H9 (cell line): Measurements from ENCODE around the gene CNDP1. TPM values are rescaled to one million over a fixed set of nuclear protein-coding genes. Genes with fewer than 3 reads are reported as not detected.

ENCODE experiments used
- DNase-seq: peaks from one replicate; pipeline ENCODE4 v3.0.0-alpha.2; 2017
- H2AFZ ChIP-seq: one replicate; pipeline ENCODE4 v1.6.1; 2013; ENCODE audit warnings: mild to moderate bottlenecking, low read length, control low read depth, moderate library complexity
- H2AK5ac ChIP-seq: 2 replicates; pipeline ENCODE4 v1.6.1; 2013; ENCODE audit warnings: low read length, control low read depth, mixed read lengths; ENCODE audit not compliant: insufficient read length
- H2BK120ac ChIP-seq: one replicate; pipeline ENCODE4 v1.6.1; 2013; ENCODE audit warnings: low read depth, mild to moderate bottlenecking, low read length, control low read depth, inconsistent platforms; ENCODE audit not compliant: poor library complexity, severe bottlenecking
- H2BK12ac ChIP-seq: 2 replicates; pipeline ENCODE4 v1.6.1; 2013; ENCODE audit warnings: low read length, control low read depth, mixed read lengths, low read depth; ENCODE audit not compliant: insufficient read length
- H2BK15ac ChIP-seq: 2 replicates; pipeline ENCODE4 v1.6.1; 2013; ENCODE audit warnings: low read depth, low read length, control low read depth
- H2BK20ac ChIP-seq: one replicate; pipeline ENCODE4 v1.6.1; 2013; ENCODE audit warnings: low read depth, mild to moderate bottlenecking, low read length, control low read depth, inconsistent platforms; ENCODE audit not compliant: poor library complexity, severe bottlenecking
- H2BK5ac ChIP-seq: 2 replicates; pipeline ENCODE4 v1.6.1; 2013; ENCODE audit warnings: low read length, control low read depth, mixed read lengths; ENCODE audit not compliant: insufficient read length
- H3K14ac ChIP-seq: 2 replicates; pipeline ENCODE4 v1.6.1; 2013; ENCODE audit warnings: low read length, control low read depth; ENCODE audit not compliant: insufficient read depth
- H3K18ac ChIP-seq: 2 replicates; pipeline ENCODE4 v1.6.1; 2013; ENCODE audit warnings: low read depth, mild to moderate bottlenecking, mixed read lengths, low read length, control low read depth; ENCODE audit not compliant: insufficient read length
- H3K23ac ChIP-seq: 2 replicates; pipeline ENCODE4 v1.6.1; 2013; ENCODE audit warnings: low read length, control low read depth, mixed read lengths, low read depth; ENCODE audit not compliant: insufficient read length
- H3K23me2 ChIP-seq: 2 replicates; pipeline ENCODE4 v1.6.1; 2013; ENCODE audit warnings: low read depth, mild to moderate bottlenecking, mixed read lengths, low read length, control low read depth; ENCODE audit not compliant: insufficient read length, poor library complexity, severe bottlenecking
- H3K27ac ChIP-seq: 2 replicates; pipeline ENCODE4 v1.5.1; 2013; ENCODE audit warnings: low read length, control low read depth, mixed read lengths, low read depth; ENCODE audit not compliant: insufficient read length
- H3K27me3 ChIP-seq: 2 replicates; pipeline ENCODE4 v1.6.1; 2013; ENCODE audit warnings: low read length, control low read depth, inconsistent platforms; ENCODE audit not compliant: insufficient read depth
- H3K4ac ChIP-seq: 2 replicates; pipeline ENCODE4 v1.6.1; 2013; ENCODE audit warnings: low read depth, mild to moderate bottlenecking, control low read depth, inconsistent platforms, low read length, moderate library complexity
- H3K4me1 ChIP-seq: 2 replicates; pipeline ENCODE4 v1.6.1; 2013; ENCODE audit warnings: low read length, control low read depth, inconsistent platforms; ENCODE audit not compliant: insufficient read depth
- H3K4me2 ChIP-seq: 2 replicates; pipeline ENCODE4 v1.6.1; 2013; ENCODE audit warnings: low read length, control low read depth, mixed read lengths; ENCODE audit not compliant: insufficient read length, insufficient read depth
- H3K56ac ChIP-seq: 2 replicates; pipeline ENCODE4 v1.6.1; 2013; ENCODE audit warnings: low read depth, mild to moderate bottlenecking, mixed read lengths, low read length, control low read depth; ENCODE audit not compliant: insufficient read length
- H3K79me1 ChIP-seq: 2 replicates; pipeline ENCODE4 v1.6.1; 2013; ENCODE audit warnings: low read depth, mild to moderate bottlenecking, moderate library complexity, low read length, control low read depth, inconsistent platforms; ENCODE audit not compliant: insufficient read depth, poor library complexity, severe bottlenecking
- H3K79me2 ChIP-seq: 2 replicates; pipeline ENCODE4 v1.6.1; 2013; ENCODE audit warnings: low read length, control low read depth, inconsistent platforms; ENCODE audit not compliant: insufficient read depth
- H3K9ac ChIP-seq: 2 replicates; pipeline ENCODE4 v1.6.1; 2013; ENCODE audit warnings: low read length, control low read depth, mixed read lengths; ENCODE audit not compliant: insufficient read length; ENCODE audit errors: extremely low read depth
- H3K9me3 ChIP-seq: one replicate; pipeline ENCODE4 v1.6.1; 2013; ENCODE audit warnings: low read depth, low read length, inconsistent platforms; ENCODE audit not compliant: control insufficient read depth
- H3T11ph ChIP-seq: one replicate; pipeline ENCODE4 v1.6.1; 2013; ENCODE audit warnings: mild to moderate bottlenecking, low read length, control low read depth, inconsistent platforms
- H4K20me1 ChIP-seq: one replicate; pipeline ENCODE4 v1.6.1; 2013; ENCODE audit not compliant: control insufficient read depth, insufficient read length, insufficient read depth
- H4K5ac ChIP-seq: 2 replicates; pipeline ENCODE4 v1.6.1; 2013; ENCODE audit warnings: low read depth, mild to moderate bottlenecking, mixed read lengths, low read length, control low read depth; ENCODE audit not compliant: insufficient read length
- H4K8ac ChIP-seq: replicated peaks from 2 replicates; pipeline ENCODE4 v1.6.1; 2013; ENCODE audit warnings: low read length, control low read depth, mixed read lengths, low read depth; ENCODE audit not compliant: insufficient read length
- H4K91ac ChIP-seq: 2 replicates; pipeline ENCODE4 v1.6.1; 2013; ENCODE audit warnings: low read depth, mild to moderate bottlenecking, moderate library complexity, mixed read lengths, low read length, control low read depth; ENCODE audit not compliant: insufficient read length
- H3K27ac Mint-ChIP-seq, 3 experiments: 2 replicates in 2 of 3; 3 replicates in 1 of 3; pipeline ENCODE4 v1.8.0; 2020 to 2021; ENCODE audit warnings: mixed read lengths in 3 of 3, mild to moderate bottlenecking in 1 of 3, moderate library complexity in 1 of 3
- H3K27me3 Mint-ChIP-seq: 2 replicates; pipeline ENCODE4 v1.8.0; 2021; ENCODE audit warnings: low read depth, mild to moderate bottlenecking, moderate library complexity, mixed read lengths
- H3K36me3 Mint-ChIP-seq, 3 experiments: 2 replicates in 2 of 3; 3 replicates in 1 of 3; pipeline ENCODE4 v1.8.0; 2020 to 2021; ENCODE audit warnings: low read depth in 3 of 3, mixed read lengths in 3 of 3; ENCODE audit not compliant: insufficient read depth in 1 of 3
- H3K4me1 Mint-ChIP-seq, 2 experiments: 2 replicates each; pipeline ENCODE4 v1.8.0; 2020; ENCODE audit warnings: mixed read lengths in 2 of 2
- H3K4me3 Mint-ChIP-seq, 2 experiments: 2 replicates in 1 of 2; 3 replicates in 1 of 2; pipeline ENCODE4 v1.8.0; 2020 to 2021; ENCODE audit warnings: mild to moderate bottlenecking in 2 of 2, mixed read lengths in 2 of 2, moderate library complexity in 1 of 2
- H3K9me3 Mint-ChIP-seq, 2 experiments: 2 replicates in 1 of 2; 3 replicates in 1 of 2; pipeline ENCODE4 v1.8.0; 2020; ENCODE audit warnings: mild to moderate bottlenecking in 2 of 2, mixed read lengths in 2 of 2, moderate library complexity in 1 of 2
- CTCF ChIP-seq: fragments of 200-600 bp; sonication (generic); conservative IDR thresholded peaks from 3 replicates; pipeline ENCODE4 v1.8.0; 2021; ENCODE audit warnings: antibody characterized with exemption, mild to moderate bottlenecking
- WGBS: extraction: QIAGEN DNeasy Blood & Tissue Kit; methylation state at CpG from one replicate; pipeline ENCODE4 v1.1.7; 2013; ENCODE audit warnings: missing lambda C conversion rate, low lambda C conversion rate, mixed read lengths; ENCODE audit not compliant: insufficient read length; ENCODE audit errors: extremely low coverage; 5-methylcytosine and 5-hydroxymethylcytosine counted together
- total RNA-seq: library from RNA; stranded (reverse); gene quantifications from 2 replicates; pipeline ENCODE4 v1.2.1, GENCODE V29; 2021

The CNDP1 gene
- total RNA-seq, 1 experiment from 2014 or later = not detected

DNA sequence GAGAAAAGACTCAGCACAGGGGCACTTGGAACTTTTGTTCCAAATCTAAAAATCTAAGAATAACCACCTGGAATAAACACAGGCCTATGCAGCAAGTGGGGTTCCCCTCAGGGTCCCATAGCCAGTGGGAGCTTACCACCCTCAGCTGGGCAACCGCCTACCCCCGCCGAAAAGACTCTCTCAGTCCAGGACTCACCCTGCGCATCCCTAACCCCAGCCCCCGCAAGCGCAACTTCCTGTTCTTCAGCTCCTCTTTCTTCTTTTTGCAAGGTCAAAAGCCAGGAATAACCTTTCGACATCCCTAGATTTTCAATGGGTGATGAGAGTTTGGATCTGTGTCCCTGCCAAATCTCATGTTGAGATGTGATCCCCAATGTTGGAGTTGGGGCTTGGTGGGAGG is 13.6 kb downstream of the CNDP1 start:
- Histone ChIP-seq H3T11ph (no peak overlapping the region), H2AFZ (no peak overlapping the region), H4K5ac (no peak overlapping the region), H3K27me3 (no peaks in the 10 kb centered on the region), H3K79me2 (no peaks in the 10 kb centered on the region), H3K9ac (no peak overlapping the region), H3K4me1 (no peaks in the 10 kb centered on the region), H2AK5ac (no peak overlapping the region), H2BK120ac (no peak overlapping the region), H3K23me2 (no peaks in the 10 kb centered on the region), H4K8ac (no peak overlapping the region), H3K14ac (no peak overlapping the region), H3K27ac (no peak overlapping the region), H3K9me3 (peaks cover 10% of the 10 kb centered on the region), H4K91ac (no peak overlapping the region), H2BK12ac (no peak overlapping the region), H3K18ac (no peak overlapping the region), H2BK20ac (no peak overlapping the region), H2BK15ac (no peak overlapping the region), H3K23ac (no peak overlapping the region), H3K4me2 (no peak overlapping the region), H3K79me1 (no peaks in the 10 kb centered on the region), H2BK5ac (no peak overlapping the region), H3K4ac (no peak overlapping the region), H4K20me1 (no peaks in the 10 kb centered on the region), H3K56ac (no peak overlapping the region)
- DNase-seq = no peak
- H3K36me3 Mint-ChIP-seq = peaks cover 10 to 27% (median 18%) of the 10 kb centered on the region in 3 experiments
- no peaks in the 10 kb centered on the region; a peak in 1 of 4 replicates for H3K4me1 Mint-ChIP-seq
- no peak for TF ChIP-seq CTCF
- H3K27me3 Mint-ChIP-seq = peaks cover 8% of the 10 kb centered on the region
- no CpG with 5 or more reads among the region's 7 CpGs for WGBS
- peaks cover 39 to 54% of the 10 kb centered on the region in 2 experiments for H3K9me3 Mint-ChIP-seq
- no peak overlapping the region; a peak in 1 of 7 replicates for H3K27ac Mint-ChIP-seq
- no peak overlapping the region for H3K4me3 Mint-ChIP-seq
